Loucy (cell line): Measurements from ENCODE around the gene CELF3.

Experiments used
- H2AFZ ChIP-seq: fragments of 200-600 bp; sonication (generic); 2 replicates; pipeline ENCODE4 v1.6.0; 2016; ENCODE audit warnings: antibody characterized with exemption, mild to moderate bottlenecking, low read length, moderate library complexity
- H3F3A ChIP-seq: fragments of 200-600 bp; 2 replicates; pipeline ENCODE4 v1.6.0; 2016; ENCODE audit warnings: antibody characterized with exemption, low read depth, mild to moderate bottlenecking
- H3K27me3 ChIP-seq: fragments of 200-600 bp; sonication (generic); 2 replicates; pipeline ENCODE4 v1.6.1; 2014; ENCODE audit warnings: low read length, mild to moderate bottlenecking; ENCODE audit not compliant: insufficient read depth, poor library complexity, severe bottlenecking
- H3K36me3 ChIP-seq: fragments of 200-600 bp; sonication (generic); 2 replicates; pipeline ENCODE4 v1.6.1; 2016; ENCODE audit warnings: low read length; ENCODE audit not compliant: insufficient read depth
- H3K4me1 ChIP-seq: fragments of 200-600 bp; sonication (generic); 2 replicates; pipeline ENCODE4 v1.5.1; 2014; ENCODE audit warnings: low read length, mild to moderate bottlenecking; ENCODE audit not compliant: insufficient read depth, poor library complexity, severe bottlenecking
- H3K4me2 ChIP-seq: fragments of 200-600 bp; sonication (generic); 2 replicates; pipeline ENCODE4 v1.6.0; 2014; ENCODE audit warnings: antibody characterized with exemption, low read length, low read depth, mild to moderate bottlenecking; ENCODE audit not compliant: poor library complexity, severe bottlenecking
- H3K4me3 ChIP-seq: fragments of 200-600 bp; sonication (generic); 2 replicates; pipeline ENCODE4 v1.5.1; 2014; ENCODE audit warnings: low read length, mild to moderate bottlenecking, mixed read lengths; ENCODE audit not compliant: poor library complexity, severe bottlenecking
- H3K79me2 ChIP-seq: fragments of 200-600 bp; sonication (generic); 2 replicates; pipeline ENCODE4 v1.6.1; 2014; ENCODE audit warnings: low read length; ENCODE audit not compliant: insufficient read depth
- H3K9ac ChIP-seq: fragments of 200-600 bp; sonication (generic); 2 replicates; pipeline ENCODE4 v1.6.0; 2014; ENCODE audit warnings: mild to moderate bottlenecking, low read depth, low read length, moderate library complexity; ENCODE audit not compliant: poor library complexity, severe bottlenecking
- H3K9me2 ChIP-seq: fragments of 200-600 bp; sonication (generic); replicated peaks from 2 replicates; pipeline ENCODE4 v1.6.1; 2016; ENCODE audit warnings: low read depth, low read length, mixed read lengths
- H3K9me3 ChIP-seq: fragments of 200-600 bp; sonication (generic); 2 replicates; pipeline ENCODE4 v1.6.1; 2014; ENCODE audit warnings: mild to moderate bottlenecking, antibody characterized with exemption, low read length, low read depth; ENCODE audit not compliant: insufficient read depth
- H4K20me1 ChIP-seq: fragments of 200-600 bp; sonication (generic); 2 replicates; pipeline ENCODE4 v1.6.0; 2014; ENCODE audit warnings: antibody characterized with exemption, low read length, mild to moderate bottlenecking; ENCODE audit not compliant: insufficient read depth, poor library complexity, severe bottlenecking
- CTCF ChIP-seq: fragments of 200-600 bp; sonication (generic); conservative IDR thresholded peaks from 2 replicates; pipeline ENCODE4 v1.5.1; 2014; ENCODE audit warnings: mild to moderate bottlenecking, antibody characterized with exemption, low read length
- EZH2phosphoT487 ChIP-seq: fragments of 200-600 bp; IDR thresholded peaks from 2 replicates; pipeline ENCODE4 v1.6.1; 2018; ENCODE audit warnings: antibody characterized with exemption, mild to moderate bottlenecking, moderate library complexity, borderline replicate concordance

CELF3 gene

GRCh38 chr1:151661751-151662150 lies 54.9 kb downstream of the CELF3 start:
- no peaks in the 10 kb centered on the region for H3K4me1 ChIP-seq
- H3K27me3 ChIP-seq = no peaks in the 10 kb centered on the region
- TF ChIP-seq CTCF = no peak
- TF ChIP-seq EZH2phosphoT487 = no peak
- H3K9me2 ChIP-seq = no peaks in the 10 kb centered on the region
- H4K20me1 ChIP-seq = no peaks in the 10 kb centered on the region
- no peak overlapping the region for H3K4me2 ChIP-seq
- H3F3A ChIP-seq = no peaks in the 10 kb centered on the region
- no peak overlapping the region for H2AFZ ChIP-seq
- H3K9ac ChIP-seq = no peak overlapping the region
- H3K9me3 ChIP-seq = no peaks in the 10 kb centered on the region
- H3K79me2 ChIP-seq = no peaks in the 10 kb centered on the region
- H3K36me3 ChIP-seq = peaks cover 72% of the 10 kb centered on the region
- no peak overlapping the region for H3K4me3 ChIP-seq

- Histone ChIP-seq H3K9ac (no peak overlapping the region), H3K36me3 (peaks cover 34% of the 10 kb centered on the region; the same call in 1 of the 2 replicates), H3F3A (no peaks in the 10 kb centered on the region), H3K4me1 (peaks cover 15% of the 10 kb centered on the region), H4K20me1 (no peaks in the 10 kb centered on the region), H3K4me2 (no peak overlapping the region), H3K79me2 (peaks cover 13% of the 10 kb centered on the region; the same call in 1 of the 2 replicates), H3K4me3 (no peak overlapping the region), H2AFZ (no peak overlapping the region), H3K9me3 (peaks cover 7% of the 10 kb centered on the region; the same call in 1 of the 2 replicates), H3K9me2 (no peaks in the 10 kb centered on the region), H3K27me3 (no peaks in the 10 kb centered on the region)
- TF ChIP-seq CTCF = no peak
- TF ChIP-seq EZH2phosphoT487 = no peak
Observed at GRCh38 chr1:151655371-151655770, 61.2 kb downstream of the CELF3 start.

- Histone ChIP-seq H3K27me3 (no peaks in the 10 kb centered on the region), H4K20me1 (no peaks in the 10 kb centered on the region), H3K4me2 (no peak overlapping the region), H3K9me3 (peaks cover 7% of the 10 kb centered on the region; the same call in 1 of the 2 replicates), H3K4me3 (no peak overlapping the region), H3K4me1 (peaks cover 15% of the 10 kb centered on the region), H3K9ac (no peak overlapping the region), H2AFZ (no peak overlapping the region), H3F3A (no peaks in the 10 kb centered on the region), H3K36me3 (peaks cover 16% of the 10 kb centered on the region; the same call in 1 of the 2 replicates), H3K9me2 (no peaks in the 10 kb centered on the region), H3K79me2 (peaks cover 13% of the 10 kb centered on the region; the same call in 1 of the 2 replicates)
- TF ChIP-seq CTCF (no peak), EZH2phosphoT487 (no peak)
Observed at GRCh38 chr1:151653397-151653796, 63.2 kb downstream of the CELF3 start.
